Activated CD8-positive, alpha-beta T cell treated with anti-CD3 and anti-CD28 coated beads for 36 hours (primary cell): ENCODE measurements around the gene CRIM1. TPM values are rescaled to one million over a fixed set of nuclear protein-coding genes. Genes with fewer than 3 reads are reported as not detected.

Source experiments
- ATAC-seq: fragments of 200-7000 bp; cut with Tn5 transposase; one replicate; pipeline ENCODE4 v1.10.0; 2021; ENCODE audit warnings: mild to moderate bottlenecking, moderate library complexity
- CTCF ChIA-PET: fragments of 350-600 bp; sonication (Branson Sonifier 250); formaldehyde crosslinking; loops from one replicate; lab custom pipeline; 2021; ENCODE audit warnings: antibody characterized with exemption; lab: Charles Lee
- POLR2A ChIA-PET: fragments of 350-600 bp; sonication (Branson Sonifier 250); formaldehyde crosslinking; loops from one replicate; lab custom pipeline; 2021; ENCODE audit warnings: antibody characterized with exemption; lab: Charles Lee
- DNase-seq: peaks from one replicate; pipeline ENCODE4 v3.0.0-alpha.2; 2020
- H3K27ac Mint-ChIP-seq: one replicate; pipeline ENCODE4 v1.8.0; 2021; ENCODE audit warnings: mild to moderate bottlenecking, mixed read lengths
- H3K27me3 Mint-ChIP-seq: one replicate; pipeline ENCODE4 v1.8.0; 2021; ENCODE audit warnings: mixed read lengths
- H3K36me3 Mint-ChIP-seq: one replicate; pipeline ENCODE4 v1.8.0; 2021; ENCODE audit warnings: low read depth, mixed read lengths
- H3K4me1 Mint-ChIP-seq: one replicate; pipeline ENCODE4 v1.8.0; 2021; ENCODE audit warnings: low read depth, mixed read lengths
- H3K4me3 Mint-ChIP-seq: one replicate; pipeline ENCODE4 v1.8.0; 2021; ENCODE audit warnings: mild to moderate bottlenecking, moderate library complexity, mixed read lengths
- H3K9me3 Mint-ChIP-seq: one replicate; pipeline ENCODE4 v1.8.0; 2021; ENCODE audit warnings: mixed read lengths
- intact Hi-C: fragments of 100-400 bp; cut with micrococcal nuclease; formaldehyde crosslinking; loops from one replicate; pipeline ENCODE4 v1.10.0; 2022
- total RNA-seq, 2 experiments: library from RNA; stranded (reverse); gene quantifications; one replicate each; pipeline ENCODE4 v1.2.3, GENCODE V29; 2021
- TF ChIP-seq, protein P1 (sequence below): fragments of 200-600 bp; IDR thresholded peaks from one replicate; pipeline ENCODE4 v1.8.0; 2022; ENCODE audit warnings: antibody characterized with exemption, mild to moderate bottlenecking

The CRIM1 gene
- total RNA-seq, 2 experiments from 2014 or later: 14.4 to 15.9 TPM

DNA sequence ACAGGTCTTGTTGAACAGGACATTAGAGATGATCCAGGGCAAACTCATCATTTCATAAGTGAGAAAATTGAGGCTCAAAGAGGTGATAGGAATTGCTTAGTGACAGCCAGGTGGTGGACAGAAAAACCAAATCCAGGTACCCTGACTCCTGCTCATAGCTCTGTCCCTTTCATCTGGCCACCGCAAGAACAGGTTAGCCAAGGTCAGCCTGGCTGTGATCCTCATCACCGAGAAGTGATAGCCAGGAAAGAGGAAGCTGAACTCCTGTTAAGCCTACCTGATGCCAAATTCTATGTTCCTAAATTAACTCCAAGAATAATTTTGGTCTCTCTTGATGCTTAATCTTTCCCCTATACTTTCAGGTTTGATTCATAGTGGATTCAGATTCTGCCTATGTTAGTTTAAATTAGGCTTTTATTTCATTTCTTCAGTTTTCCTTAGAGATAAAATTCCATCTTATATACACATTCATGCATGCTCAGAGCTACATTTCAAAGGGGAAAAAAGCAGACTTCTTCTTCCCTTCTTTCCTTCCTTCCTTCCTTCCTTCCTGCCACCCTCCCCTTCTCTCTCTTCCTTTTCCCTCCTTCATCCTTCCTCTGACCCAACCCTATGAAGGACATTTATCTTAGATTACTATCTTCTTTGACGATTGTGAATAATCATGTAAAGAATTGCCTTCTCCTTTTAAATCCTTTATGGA is 17.3 kb upstream of the CRIM1 start:
- Mint-ChIP-seq H3K27me3 (peaks cover 7% of the 10 kb centered on the region), H3K36me3 (no peaks in the 10 kb centered on the region), H3K27ac (no peak overlapping the region), H3K4me3 (no peak overlapping the region), H3K9me3 (no peaks in the 10 kb centered on the region), H3K4me1 (peaks cover 15% of the 10 kb centered on the region)
- ChIA-PET CTCF (interaction anchor here (0.6 to 4.2 kb wide), 4 partner anchors 13 to 311 kb away, joined by 3 to 18 read pairs (median 5); no protein-coding TSS in a partner anchor), POLR2A (interaction anchor here (0.6 to 0.7 kb wide), 2 partner anchors 108 to 1434 kb away, joined by 3 read pairs; no protein-coding TSS in a partner anchor)
- no peak for DNase-seq
- intact Hi-C loops: no loop called here
- ATAC-seq: no peak
- TF ChIP-seq, protein P1, sequence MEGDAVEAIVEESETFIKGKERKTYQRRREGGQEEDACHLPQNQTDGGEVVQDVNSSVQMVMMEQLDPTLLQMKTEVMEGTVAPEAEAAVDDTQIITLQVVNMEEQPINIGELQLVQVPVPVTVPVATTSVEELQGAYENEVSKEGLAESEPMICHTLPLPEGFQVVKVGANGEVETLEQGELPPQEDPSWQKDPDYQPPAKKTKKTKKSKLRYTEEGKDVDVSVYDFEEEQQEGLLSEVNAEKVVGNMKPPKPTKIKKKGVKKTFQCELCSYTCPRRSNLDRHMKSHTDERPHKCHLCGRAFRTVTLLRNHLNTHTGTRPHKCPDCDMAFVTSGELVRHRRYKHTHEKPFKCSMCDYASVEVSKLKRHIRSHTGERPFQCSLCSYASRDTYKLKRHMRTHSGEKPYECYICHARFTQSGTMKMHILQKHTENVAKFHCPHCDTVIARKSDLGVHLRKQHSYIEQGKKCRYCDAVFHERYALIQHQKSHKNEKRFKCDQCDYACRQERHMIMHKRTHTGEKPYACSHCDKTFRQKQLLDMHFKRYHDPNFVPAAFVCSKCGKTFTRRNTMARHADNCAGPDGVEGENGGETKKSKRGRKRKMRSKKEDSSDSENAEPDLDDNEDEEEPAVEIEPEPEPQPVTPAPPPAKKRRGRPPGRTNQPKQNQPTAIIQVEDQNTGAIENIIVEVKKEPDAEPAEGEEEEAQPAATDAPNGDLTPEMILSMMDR: no peak

DNA sequence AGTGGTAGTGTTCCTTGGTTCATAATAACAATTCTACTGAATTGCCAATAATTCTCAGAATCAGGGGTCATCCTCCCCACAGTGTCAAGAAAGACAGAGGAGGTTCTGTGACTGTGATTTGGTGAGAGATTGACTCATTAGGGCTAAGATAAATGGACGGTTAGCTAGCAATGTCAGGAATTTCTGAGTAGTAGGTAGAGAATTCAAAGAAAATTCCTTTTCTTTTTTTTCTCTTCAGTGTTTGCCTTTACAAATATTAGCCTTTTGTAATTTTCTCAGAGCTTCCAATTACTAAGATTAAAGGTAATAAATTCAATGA is 16.8 kb upstream of the CRIM1 start:
- CTCF ChIA-PET: interaction anchor here (1.7 to 4.2 kb wide), 2 partner anchors 12 to 14 kb away, joined by 7 to 18 read pairs; no protein-coding TSS in a partner anchor
- POLR2A ChIA-PET: interaction anchor here (0.7 kb wide), 1 partner anchor 109 kb away, joined by 3 read pairs; no protein-coding TSS in a partner anchor
- Mint-ChIP-seq H3K4me3 (no peak overlapping the region), H3K27me3 (peaks cover 7% of the 10 kb centered on the region), H3K27ac (no peak overlapping the region), H3K4me1 (peaks cover 10% of the 10 kb centered on the region), H3K36me3 (no peaks in the 10 kb centered on the region), H3K9me3 (no peaks in the 10 kb centered on the region)
- TF ChIP-seq, protein P1: no peak
- no peak for ATAC-seq
- DNase-seq: no peak
- intact Hi-C loops: no loop called here

DNA sequence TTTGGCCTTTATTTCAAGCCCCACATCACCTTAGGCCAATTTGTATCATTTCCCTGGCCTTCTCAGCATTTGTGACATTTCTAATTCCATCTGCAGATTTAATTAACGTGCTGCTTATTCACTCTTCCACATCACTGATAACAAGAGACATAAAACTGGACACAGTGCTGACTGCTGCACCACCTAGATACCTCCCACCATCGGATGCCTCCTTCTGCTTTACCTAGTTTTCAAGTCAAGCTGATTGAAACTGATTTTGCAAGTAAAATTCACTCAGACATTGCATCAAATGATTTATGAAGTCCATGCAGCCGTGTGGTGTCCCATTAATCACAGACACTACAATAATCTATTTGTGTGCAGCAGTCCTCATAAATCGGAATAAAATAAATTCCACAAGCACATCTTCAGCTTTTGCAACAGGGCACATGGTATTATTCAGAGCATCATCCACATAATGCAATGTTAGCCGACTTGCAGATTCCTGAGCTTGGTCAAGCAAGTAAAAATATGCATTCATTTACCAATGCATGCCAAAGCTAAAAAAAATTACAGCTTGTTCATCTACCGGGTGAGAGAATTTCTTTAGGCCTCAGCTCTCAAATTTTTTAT is 15.9 kb upstream of the CRIM1 start:
- H3K27ac Mint-ChIP-seq: no peak overlapping the region
- H3K36me3 Mint-ChIP-seq: no peaks in the 10 kb centered on the region
- no peaks in the 10 kb centered on the region for H3K9me3 Mint-ChIP-seq
- intact Hi-C loops: no loop called here
- H3K4me3 Mint-ChIP-seq: no peak overlapping the region
- ATAC-seq: no peak
- TF ChIP-seq, protein P1: no peak
- peaks cover 9% of the 10 kb centered on the region for H3K4me1 Mint-ChIP-seq
- POLR2A ChIA-PET: no interaction called here
- CTCF ChIA-PET: interaction anchor here (4.2 kb wide), 1 partner anchor 13 kb away, joined by 18 read pairs; no protein-coding TSS in a partner anchor
- peaks cover 7% of the 10 kb centered on the region for H3K27me3 Mint-ChIP-seq
- no peak for DNase-seq

DNA sequence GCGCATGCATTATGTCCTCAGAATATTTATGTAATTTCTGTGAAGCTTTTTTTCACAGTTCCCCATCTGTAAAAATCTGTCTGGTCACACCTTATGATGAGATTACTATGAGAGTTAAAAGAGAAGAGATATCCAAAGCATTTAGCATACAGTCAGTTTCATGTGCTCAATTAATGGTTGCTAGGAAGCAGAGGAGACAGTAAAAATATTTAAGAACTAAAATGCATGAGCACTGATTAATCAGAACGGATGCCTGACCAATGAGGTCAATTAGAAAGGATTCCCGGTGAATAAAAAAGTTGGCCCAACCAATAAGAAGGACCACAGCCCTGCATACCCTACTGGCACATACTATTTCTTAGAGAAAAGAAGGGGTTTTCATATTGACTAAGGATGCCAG is 12.0 kb upstream of the CRIM1 start:
- Mint-ChIP-seq H3K4me1 (peaks cover 2% of the 10 kb centered on the region), H3K4me3 (no peak overlapping the region), H3K27me3 (peaks cover 3% of the 10 kb centered on the region), H3K36me3 (no peaks in the 10 kb centered on the region), H3K27ac (no peak overlapping the region), H3K9me3 (no peaks in the 10 kb centered on the region)
- DNase-seq (no peak), ATAC-seq (no peak)
- ChIA-PET POLR2A (no interaction called here), CTCF (interaction anchor here (1.3 kb wide), 1 partner anchor 9 kb away, joined by 5 read pairs; no protein-coding TSS in a partner anchor)
- TF ChIP-seq, protein P1: no peak
- intact Hi-C loops: no loop called here

DNA sequence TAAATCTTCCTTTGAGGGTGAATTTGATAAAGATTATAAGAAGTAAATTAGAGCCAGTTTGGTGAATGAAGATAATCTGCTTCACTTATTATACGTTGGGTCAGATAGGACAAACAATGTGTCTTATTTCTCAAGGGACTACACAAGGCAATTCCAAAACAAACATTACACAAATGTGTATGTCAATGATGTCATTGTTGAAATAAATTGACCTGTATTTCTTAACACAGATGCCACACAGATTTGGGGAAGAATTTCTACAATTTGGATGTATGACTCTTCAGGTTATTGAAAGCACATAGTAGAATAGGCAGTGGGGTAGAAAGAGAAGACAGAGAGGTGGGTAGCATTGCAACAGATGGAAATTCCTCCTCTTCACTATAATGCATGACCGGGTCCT is 6.9 kb upstream of the CRIM1 start:
- Mint-ChIP-seq H3K27me3 (peaks cover 3% of the 10 kb centered on the region), H3K36me3 (no peaks in the 10 kb centered on the region), H3K4me1 (peaks cover 1% of the 10 kb centered on the region), H3K4me3 (no peak overlapping the region), H3K9me3 (no peaks in the 10 kb centered on the region), H3K27ac (no peak overlapping the region)
- intact Hi-C loops: no loop called here
- ATAC-seq (no peak), DNase-seq (no peak)
- TF ChIP-seq, protein P1: no peak
- ChIA-PET POLR2A (no interaction called here), CTCF (no interaction called here)
